ENCODE results near the gene KIAA0825. TPM values are rescaled to one million over a fixed set of nuclear protein-coding genes. Genes with fewer than 3 reads are reported as not detected.

The KIAA0825 gene
- total RNA-seq, 1 donor from 2014 or later, result 4.2 TPM

DNA sequence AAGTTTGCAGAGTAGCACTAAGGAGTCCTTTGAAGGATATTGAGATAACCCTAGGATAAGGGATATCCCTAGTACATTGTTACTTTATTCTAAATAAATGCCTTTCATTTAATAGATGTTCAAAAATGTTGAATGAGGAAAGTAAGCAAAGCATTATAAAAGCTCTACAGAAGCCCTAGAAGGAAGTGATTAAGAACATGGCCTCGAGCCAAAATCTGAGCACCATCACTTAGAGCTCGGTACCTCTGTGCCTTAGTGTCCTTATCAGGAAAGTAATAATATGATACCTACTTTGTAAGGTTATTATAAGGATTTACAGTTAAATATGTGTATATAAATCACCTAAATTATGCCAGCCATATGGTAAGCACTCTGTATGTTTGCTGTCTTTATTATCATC is 242.6 kb downstream of the KIAA0825 start:
- no peak overlapping the region for H3K4me3 Mint-ChIP-seq
- no peak for DNase-seq (ENCODE audit: extremely low spot score, unreplicated experiment)
- TF ChIP-seq, protein P1, sequence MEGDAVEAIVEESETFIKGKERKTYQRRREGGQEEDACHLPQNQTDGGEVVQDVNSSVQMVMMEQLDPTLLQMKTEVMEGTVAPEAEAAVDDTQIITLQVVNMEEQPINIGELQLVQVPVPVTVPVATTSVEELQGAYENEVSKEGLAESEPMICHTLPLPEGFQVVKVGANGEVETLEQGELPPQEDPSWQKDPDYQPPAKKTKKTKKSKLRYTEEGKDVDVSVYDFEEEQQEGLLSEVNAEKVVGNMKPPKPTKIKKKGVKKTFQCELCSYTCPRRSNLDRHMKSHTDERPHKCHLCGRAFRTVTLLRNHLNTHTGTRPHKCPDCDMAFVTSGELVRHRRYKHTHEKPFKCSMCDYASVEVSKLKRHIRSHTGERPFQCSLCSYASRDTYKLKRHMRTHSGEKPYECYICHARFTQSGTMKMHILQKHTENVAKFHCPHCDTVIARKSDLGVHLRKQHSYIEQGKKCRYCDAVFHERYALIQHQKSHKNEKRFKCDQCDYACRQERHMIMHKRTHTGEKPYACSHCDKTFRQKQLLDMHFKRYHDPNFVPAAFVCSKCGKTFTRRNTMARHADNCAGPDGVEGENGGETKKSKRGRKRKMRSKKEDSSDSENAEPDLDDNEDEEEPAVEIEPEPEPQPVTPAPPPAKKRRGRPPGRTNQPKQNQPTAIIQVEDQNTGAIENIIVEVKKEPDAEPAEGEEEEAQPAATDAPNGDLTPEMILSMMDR (conservative IDR thresholded peaks at IDR 0.05), result no peak

DNA sequence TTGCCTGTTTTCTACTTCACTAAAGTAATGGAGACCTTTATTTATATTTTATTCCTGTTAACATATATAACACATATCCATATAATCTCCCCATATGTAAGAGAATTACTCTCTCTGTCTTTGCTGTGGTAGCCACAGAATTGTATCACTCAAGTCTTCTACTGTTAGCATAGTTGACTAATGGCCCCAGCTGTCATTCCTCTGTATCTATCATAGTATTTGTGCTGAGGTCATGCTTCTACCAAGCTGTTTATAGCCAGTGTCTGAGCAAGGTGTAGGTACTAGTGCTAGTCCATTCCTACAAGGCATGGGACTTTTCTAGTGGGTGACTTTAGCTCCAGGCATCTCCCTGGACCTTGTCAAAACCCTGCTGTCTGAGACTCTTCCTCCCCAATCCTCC is 244.1 kb downstream of the KIAA0825 start:
- no peak overlapping the region for H3K4me3 Mint-ChIP-seq
- peaks cover 6% of the 10 kb centered on the region for H3K9me3 Mint-ChIP-seq
- H3K4me1 Mint-ChIP-seq (ENCODE audit: unreplicated experiment), result peaks cover 11% of the 10 kb centered on the region
- H3K36me3 Mint-ChIP-seq, result peaks cover 4% of the 10 kb centered on the region
- no peaks in the 10 kb centered on the region for H3K27me3 Mint-ChIP-seq
- DNase-seq (ENCODE audit: extremely low spot score, unreplicated experiment), result no peak
- no peak overlapping the region for H3K27ac Mint-ChIP-seq
- TF ChIP-seq, protein P1 (conservative IDR thresholded peaks at IDR 0.05), result no peak

More for the DNA sequence above, 242.6 kb downstream of the KIAA0825 start:
- Mint-ChIP-seq H3K36me3 (peaks cover 4% of the 10 kb centered on the region), H3K4me1 (ENCODE audit: unreplicated experiment) (peaks cover 11% of the 10 kb centered on the region), H3K27ac (no peak overlapping the region), H3K27me3 (no peaks in the 10 kb centered on the region), H3K9me3 (peaks cover 6% of the 10 kb centered on the region)

DNA sequence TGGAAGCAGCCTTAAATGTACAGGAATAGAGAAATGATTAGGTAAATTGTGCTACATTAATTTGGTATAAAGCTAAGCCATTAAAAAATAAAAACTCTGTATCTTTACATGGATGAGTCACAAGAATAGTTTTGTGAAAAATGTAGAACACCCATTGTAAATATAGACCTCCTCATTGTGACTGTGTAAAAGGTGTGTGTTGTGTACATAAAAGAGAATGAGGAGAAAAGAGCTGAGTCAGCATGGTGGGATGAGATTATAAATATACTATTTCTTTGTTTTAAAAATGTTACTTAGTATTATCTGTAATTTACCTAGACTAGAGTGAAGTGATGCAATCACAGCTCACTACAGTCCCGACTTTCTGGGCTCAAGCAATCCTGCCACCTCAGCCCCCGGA is 250.5 kb downstream of the KIAA0825 start:
- H3K4me1 Mint-ChIP-seq (ENCODE audit: unreplicated experiment), result no peaks in the 10 kb centered on the region
- H3K27me3 Mint-ChIP-seq, result no peaks in the 10 kb centered on the region
- no peak overlapping the region for H3K27ac Mint-ChIP-seq
- no peak overlapping the region for H3K4me3 Mint-ChIP-seq
- TF ChIP-seq, protein P1 (conservative IDR thresholded peaks at IDR 0.05), result no peak
- no peaks in the 10 kb centered on the region for H3K36me3 Mint-ChIP-seq
- H3K9me3 Mint-ChIP-seq, result peaks cover 4% of the 10 kb centered on the region
- no peak for DNase-seq (ENCODE audit: extremely low spot score, unreplicated experiment)

DNA sequence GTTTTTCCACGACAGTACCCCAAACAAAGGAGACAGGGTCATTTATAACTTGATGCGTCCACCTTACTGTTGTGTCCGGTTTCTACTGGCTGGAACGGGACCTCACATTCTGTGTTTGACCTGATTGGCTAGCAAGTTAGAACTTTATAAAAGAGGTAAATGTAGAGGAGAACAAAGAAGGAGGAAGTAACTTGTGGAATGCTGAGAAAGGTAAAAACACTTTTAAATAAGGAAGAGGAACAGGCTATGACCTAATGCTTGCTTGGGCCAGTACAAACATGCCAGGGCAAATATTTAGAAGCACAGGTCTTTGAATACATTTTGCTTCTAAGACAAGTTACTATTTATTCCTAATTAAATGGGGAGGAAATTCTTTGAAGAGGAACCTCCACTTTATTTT is 251.6 kb downstream of the KIAA0825 start:
- peaks cover under 1% of the 10 kb centered on the region for H3K4me1 Mint-ChIP-seq (ENCODE audit: unreplicated experiment)
- TF ChIP-seq, protein P1 (conservative IDR thresholded peaks at IDR 0.05), result no peak
- H3K9me3 Mint-ChIP-seq, result peaks cover 4% of the 10 kb centered on the region
- H3K27ac Mint-ChIP-seq, result peak overlapping the region; percentile 68
- H3K4me3 Mint-ChIP-seq, result no peak overlapping the region
- H3K27me3 Mint-ChIP-seq, result no peaks in the 10 kb centered on the region
- H3K36me3 Mint-ChIP-seq, result no peaks in the 10 kb centered on the region
- DNase-seq (ENCODE audit: extremely low spot score, unreplicated experiment), result no peak

DNA sequence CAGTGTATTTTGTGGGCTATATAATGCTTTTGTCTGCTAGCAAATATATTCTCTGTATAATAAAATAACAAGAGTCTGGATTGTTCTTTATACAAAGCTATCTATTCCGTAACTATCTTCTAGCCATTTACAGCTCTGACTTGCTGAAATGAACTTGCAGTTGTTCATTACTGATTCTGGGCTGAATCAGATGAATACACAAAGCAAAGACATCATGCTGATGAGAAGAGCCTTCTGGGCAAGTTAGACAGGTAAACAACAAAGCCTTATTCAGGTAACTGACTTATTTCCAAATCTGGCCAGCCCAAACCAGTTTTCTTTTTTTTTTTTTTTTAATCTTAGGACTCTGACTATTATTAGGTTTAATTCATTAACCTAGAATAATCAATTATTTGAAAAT is 255.5 kb downstream of the KIAA0825 start:
- no peak for DNase-seq (ENCODE audit: extremely low spot score, unreplicated experiment)
- Mint-ChIP-seq H3K4me1 (ENCODE audit: unreplicated experiment) (peaks cover 4% of the 10 kb centered on the region), H3K4me3 (no peak overlapping the region), H3K9me3 (peaks cover 4% of the 10 kb centered on the region), H3K27me3 (no peaks in the 10 kb centered on the region), H3K27ac (no peak overlapping the region), H3K36me3 (no peaks in the 10 kb centered on the region)
- TF ChIP-seq, protein P1 (conservative IDR thresholded peaks at IDR 0.05), result no peak

All from type B pancreatic cell (in vitro differentiated cells).